A549 (cell line): ENCODE measurements around the gene MRGPRD. TPM values are rescaled to one million over a fixed set of nuclear protein-coding genes. Genes with fewer than 3 reads are reported as not detected.
"Not testable (repeated sequence)": the region's sequence is repeated elsewhere in the genome, so short reads cannot be mapped to it uniquely, and the experiment has no call there.

Experiments used
- ATAC-seq, 2 experiments: fragments of 200-7000 bp in 1 of 2; fragments of >200 bp in 1 of 2; cut with Nextera tagmentation in 1 of 2; cut with Tn5 transposase in 1 of 2; 3 replicates each; pipeline versions ENCODE4 v1.8.0 to v1.9.1; 2018 to 2020; ENCODE audit warnings: mild to moderate bottlenecking in 1 of 2, moderate library complexity in 1 of 2
- CTCF ChIA-PET: fragments of 300-600 bp; sonication (Branson Sonifier 250); formaldehyde crosslinking; extraction: SDS; loops from one replicate; lab custom pipeline; 2021; ENCODE audit warnings: antibody characterized with exemption, inconsistent platforms; lab: Yijun Ruan, JAX
- POLR2A ChIA-PET: fragments of 350-600 bp; formaldehyde crosslinking; extraction: SDS; loops from one replicate; lab custom pipeline; 2021; ENCODE audit warnings: antibody characterized with exemption, inconsistent platforms; lab: Yijun Ruan, JAX
- DNase-seq, 2 experiments: peaks; one replicate each; pipeline versions ENCODE4 v3.0.0 to v3.0.0-alpha.2; 2011 to 2016; ENCODE audit warnings: low read depth in 1 of 2, low spot score in 1 of 2
- FAIRE-seq: peaks from 2 replicates; lab custom pipeline; 2011; peaks lifted over from hg19 to GRCh38; lab: Jason Lieb, UNC
- H3K27ac ChIP-seq, 2 experiments: fragments of >200 bp; sonication (Bioruptor Twin); formaldehyde crosslinking; 3 replicates each; pipeline ENCODE4 v1.5.1; 2016 to 2017
- H3K4me1 ChIP-seq: fragments of >200 bp; sonication (Bioruptor Twin); formaldehyde crosslinking; 3 replicates; pipeline ENCODE4 v1.6.1; 2016
- H3K4me2 ChIP-seq: fragments of >200 bp; sonication (Bioruptor Twin); formaldehyde crosslinking; 3 replicates; pipeline ENCODE4 v1.6.1; 2016
- H3K4me3 ChIP-seq: fragments of >200 bp; sonication (Bioruptor Twin); formaldehyde crosslinking; 3 replicates; pipeline ENCODE4 v1.5.1; 2016
- H3K9me3 ChIP-seq: fragments of >200 bp; sonication (Bioruptor Twin); formaldehyde crosslinking; 3 replicates; pipeline ENCODE4 v1.6.1; 2016
- CBX8 ChIP-seq: fragments of 200-600 bp; sonication (generic); IDR thresholded peaks from 2 replicates; pipeline ENCODE4 v1.6.1; 2016
- CEBPB ChIP-seq, 2 experiments: fragments of >200 bp in 1 of 2; sonication (Bioruptor Twin) in 1 of 2; formaldehyde crosslinking in 1 of 2; IDR thresholded peaks; 2 replicates each; pipeline ENCODE4 v1.6.1; 2012 to 2016
- CHD2 ChIP-seq: fragments of 150-350 bp; IDR thresholded peaks from 2 replicates; pipeline ENCODE4 v1.6.1; 2014; ENCODE audit warnings: low read length; ENCODE audit not compliant: partially characterized antibody
- EP300 ChIP-seq, 2 experiments: fragments of >200 bp; sonication (Bioruptor Twin); formaldehyde crosslinking; IDR thresholded peaks; 2 replicates in 1 of 2; 3 replicates in 1 of 2; pipeline ENCODE4 v1.6.1; 2016 to 2017
- FOSB ChIP-seq: fragments of 250-450 bp; sonication (Bioruptor Pico); IDR thresholded peaks from 2 replicates; pipeline ENCODE4 v1.5.0; 2020; ENCODE audit warnings: mild to moderate bottlenecking, moderate library complexity
- FOSL2 ChIP-seq, 2 experiments: fragments of 450-650 bp in 1 of 2; fragments of >200 bp in 1 of 2; sonication (Bioruptor Twin) in 1 of 2; formaldehyde crosslinking; IDR thresholded peaks; 2 replicates each; pipeline versions ENCODE4 v1.5.0 to v1.6.1; 2016 to 2020; ENCODE audit warnings: mild to moderate bottlenecking in 1 of 2, moderate library complexity in 1 of 2
- HEYL ChIP-seq: fragments of 250-450 bp; sonication (Bioruptor Pico); IDR thresholded peaks from 2 replicates; pipeline ENCODE4 v1.8.0; 2021; ENCODE audit warnings: mild to moderate bottlenecking, moderate library complexity
- HMGXB4 ChIP-seq: fragments of 250-450 bp; sonication (Bioruptor Pico); IDR thresholded peaks from 2 replicates; pipeline ENCODE4 v1.5.0; 2021; ENCODE audit warnings: mild to moderate bottlenecking, moderate library complexity, borderline replicate concordance
- HOXA7 ChIP-seq: fragments of 250-450 bp; sonication (Bioruptor Pico); IDR thresholded peaks from 2 replicates; pipeline ENCODE4 v1.5.0; 2020; ENCODE audit warnings: mild to moderate bottlenecking, moderate library complexity
- HOXB13 ChIP-seq: fragments of 250-450 bp; sonication (Bioruptor Pico); IDR thresholded peaks from 2 replicates; pipeline ENCODE4 v1.5.0; 2020; ENCODE audit warnings: low read depth, mild to moderate bottlenecking, moderate library complexity
- MYC ChIP-seq: IDR thresholded peaks from 2 replicates; pipeline ENCODE4 v1.6.1; 2012; ENCODE audit warnings: mild to moderate bottlenecking, inconsistent platforms, low read length, improper control_type of control experiment, borderline replicate concordance
- NFE2L2 ChIP-seq: fragments of 150-350 bp; conservative IDR thresholded peaks from 2 replicates; pipeline ENCODE4 v1.6.1; 2014; ENCODE audit warnings: low read length
- RAD21 ChIP-seq, 2 experiments: fragments of >200 bp in 1 of 2; sonication (Bioruptor Twin) in 1 of 2; formaldehyde crosslinking in 1 of 2; IDR thresholded peaks in 1 of 2; conservative IDR thresholded peaks in 1 of 2; 2 replicates in 1 of 2; 3 replicates in 1 of 2; pipeline ENCODE4 v1.6.1; 2012 to 2018; ENCODE audit warnings: inconsistent platforms in 1 of 2
- SREBF2 ChIP-seq: fragments of 450-650 bp; IDR thresholded peaks from 2 replicates; pipeline ENCODE4 v1.6.1; 2014; ENCODE audit warnings: mild to moderate bottlenecking, moderate library complexity
- TP53 ChIP-seq: fragments of 250-450 bp; sonication (Bioruptor Pico); IDR thresholded peaks from 2 replicates; pipeline ENCODE4 v1.5.0; 2021; ENCODE audit warnings: mild to moderate bottlenecking, moderate library complexity
- ZC3H11A ChIP-seq: fragments of 450-650 bp; IDR thresholded peaks from 2 replicates; pipeline ENCODE4 v1.6.1; 2014; ENCODE audit warnings: antibody characterized with exemption, mild to moderate bottlenecking
- ZSCAN20 ChIP-seq: fragments of 250-450 bp; sonication (Bioruptor Pico); IDR thresholded peaks from 2 replicates; pipeline ENCODE4 v1.8.0; 2022; ENCODE audit warnings: mild to moderate bottlenecking, moderate library complexity
- WGBS: methylation state at CpG from one replicate; pipeline ENCODE4 v1.1.6; 2017; ENCODE audit errors: missing lambda C conversion rate; 5-methylcytosine and 5-hydroxymethylcytosine counted together
- polyA plus RNA-seq, 4 experiments: library from polyadenylated mRNA; depleted of rRNA in 3 of 4; stranded (reverse); fragments of >200 nt; fragmentation: RNase III in 1 of 4; extraction: RNeasy Plus Mini Kit Qiagen cat#74134 plus additional on column Dnase treatment in 1 of 4; gene quantifications; 2 replicates in 3 of 4; 3 replicates in 1 of 4; pipeline ENCODE4 v1.2.3, GENCODE V29; 2011 to 2017
- TF ChIP-seq, protein P1 (sequence below): fragments of 200-600 bp; sonication (generic); IDR thresholded peaks from 2 replicates; pipeline ENCODE4 v1.6.1; 2016; ENCODE audit warnings: antibody characterized with exemption, mild to moderate bottlenecking, moderate library complexity

MRGPRD gene
- polyA plus RNA-seq, 2 of the 4 experiments (the other 2 are of a cell fraction), result not detected

DNA sequence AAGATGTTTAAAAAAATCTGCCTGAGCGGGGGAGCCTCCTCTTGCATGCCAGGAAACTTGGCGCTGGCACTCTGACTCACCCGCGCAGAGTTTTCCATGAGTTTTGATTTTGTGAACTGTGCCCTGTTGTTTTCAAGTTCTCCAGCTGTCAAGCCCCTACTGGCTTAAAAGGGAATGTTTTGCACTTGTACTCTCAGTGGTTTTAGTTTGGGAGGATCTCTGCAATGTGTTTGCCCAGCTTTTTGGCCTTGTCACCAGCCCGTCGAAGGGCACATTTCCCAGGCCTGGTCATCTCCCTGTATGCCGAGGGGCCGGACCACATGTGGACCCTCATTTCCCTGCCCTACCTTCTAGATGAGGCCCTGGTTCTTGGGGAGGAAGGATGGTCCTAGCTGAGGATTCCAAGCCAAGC, 20.1 kb upstream of the MRGPRD start:
- ATAC-seq (peak; percentile 77 to 88), DNase-seq (peak; percentile 60 to 63), FAIRE-seq (peak; percentile 23)
- POLR2A ChIA-PET, result interaction anchor here (0.6 to 1.0 kb wide), 3 partner anchors 11 to 48 kb away, joined by 3 read pairs; partner anchors contain the start of gene TPCN2
- Histone ChIP-seq H3K4me2 (0 out of 3 replicates have a peak overlapping the region, but pooled peaks have one; percentile 25), H3K9me3 (no peaks in the 10 kb centered on the region), H3K27ac (no peak overlapping the region), H3K4me3 (no peak overlapping the region), H3K4me1 (peaks cover 10% of the 10 kb centered on the region)
- CTCF ChIA-PET, result interaction anchor here (0.6 to 2.9 kb wide), 13 partner anchors 9 to 236 kb away, joined by 3 to 10 read pairs (median 3); partner anchors contain the start of gene TPCN2
- TF ChIP-seq HOXB13 (CRISPR knock-in tag), result no peak
- no peak for TF ChIP-seq ZC3H11A
- no peak for TF ChIP-seq CEBPB (IDR thresholded peaks at IDR 0.05)
- no peak for TF ChIP-seq ZSCAN20
- no peak for TF ChIP-seq HOXA7 (CRISPR knock-in tag)
- TF ChIP-seq EP300 (IDR thresholded peaks at IDR 0.05), result no peak
- no peak for TF ChIP-seq FOSL2 (IDR thresholded peaks at IDR 0.05)
- peak; percentile 36; the same call in 1 of the 2 replicates for TF ChIP-seq FOSL2 (CRISPR knock-in tag; IDR thresholded peaks at IDR 0.05)
- peak in 1 of 2 experiments; percentile 16; a peak in 1 of 5 replicates for TF ChIP-seq RAD21 (conservative IDR thresholded peaks at IDR 0.05 in 1 of 2, IDR thresholded peaks at IDR 0.05 in 1 of 2)
- no peak for TF ChIP-seq FOSB
- WGBS, result 51% methylated on average over 8 of the region's 8 CpGs

- ChIA-PET CTCF (interaction anchor here (0.6 to 2.9 kb wide), 10 partner anchors 9 to 258 kb away, joined by 3 to 10 read pairs (median 4); partner anchors contain the start of gene TPCN2), POLR2A (interaction anchor here (0.6 to 1.0 kb wide), 2 partner anchors 11 to 48 kb away, joined by 3 read pairs; partner anchors contain the start of gene TPCN2)
- H3K9me3 ChIP-seq, result no peaks in the 10 kb centered on the region
- no peak for FAIRE-seq
- peaks cover 10% of the 10 kb centered on the region for H3K4me1 ChIP-seq
- H3K27ac ChIP-seq, result no peak overlapping the region
- DNase-seq, result no peak
- WGBS, result 68% methylated on average over 5 of the region's 5 CpGs
- 0 out of 3 replicates have a peak overlapping the region, but pooled peaks have one; percentile 25 for H3K4me2 ChIP-seq
- ATAC-seq, result peak in 1 of 2 experiments; percentile 28; a peak in 3 of 6 replicates
- TF ChIP-seq HMGXB4 (no peak), NFE2L2 (no peak), SREBF2 (no peak), HOXA7 (CRISPR knock-in tag) (no peak), FOSL2 (IDR thresholded peaks at IDR 0.05) (no peak), FOSL2 (CRISPR knock-in tag; IDR thresholded peaks at IDR 0.05) (no peak), TP53 (CRISPR knock-in tag) (no peak), CHD2 (no peak), MYC (no peak), HEYL (CRISPR knock-in tag) (no peak), CBX8 (no peak)
- TF ChIP-seq, protein P1, sequence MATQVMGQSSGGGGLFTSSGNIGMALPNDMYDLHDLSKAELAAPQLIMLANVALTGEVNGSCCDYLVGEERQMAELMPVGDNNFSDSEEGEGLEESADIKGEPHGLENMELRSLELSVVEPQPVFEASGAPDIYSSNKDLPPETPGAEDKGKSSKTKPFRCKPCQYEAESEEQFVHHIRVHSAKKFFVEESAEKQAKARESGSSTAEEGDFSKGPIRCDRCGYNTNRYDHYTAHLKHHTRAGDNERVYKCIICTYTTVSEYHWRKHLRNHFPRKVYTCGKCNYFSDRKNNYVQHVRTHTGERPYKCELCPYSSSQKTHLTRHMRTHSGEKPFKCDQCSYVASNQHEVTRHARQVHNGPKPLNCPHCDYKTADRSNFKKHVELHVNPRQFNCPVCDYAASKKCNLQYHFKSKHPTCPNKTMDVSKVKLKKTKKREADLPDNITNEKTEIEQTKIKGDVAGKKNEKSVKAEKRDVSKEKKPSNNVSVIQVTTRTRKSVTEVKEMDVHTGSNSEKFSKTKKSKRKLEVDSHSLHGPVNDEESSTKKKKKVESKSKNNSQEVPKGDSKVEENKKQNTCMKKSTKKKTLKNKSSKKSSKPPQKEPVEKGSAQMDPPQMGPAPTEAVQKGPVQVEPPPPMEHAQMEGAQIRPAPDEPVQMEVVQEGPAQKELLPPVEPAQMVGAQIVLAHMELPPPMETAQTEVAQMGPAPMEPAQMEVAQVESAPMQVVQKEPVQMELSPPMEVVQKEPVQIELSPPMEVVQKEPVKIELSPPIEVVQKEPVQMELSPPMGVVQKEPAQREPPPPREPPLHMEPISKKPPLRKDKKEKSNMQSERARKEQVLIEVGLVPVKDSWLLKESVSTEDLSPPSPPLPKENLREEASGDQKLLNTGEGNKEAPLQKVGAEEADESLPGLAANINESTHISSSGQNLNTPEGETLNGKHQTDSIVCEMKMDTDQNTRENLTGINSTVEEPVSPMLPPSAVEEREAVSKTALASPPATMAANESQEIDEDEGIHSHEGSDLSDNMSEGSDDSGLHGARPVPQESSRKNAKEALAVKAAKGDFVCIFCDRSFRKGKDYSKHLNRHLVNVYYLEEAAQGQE, result no peak
- TF ChIP-seq, all 56 proteins: peak for 0
- H3K4me3 ChIP-seq, result no peak overlapping the region
Observed at GRCh38 chr11:69000391-69000790, 19.6 kb upstream of the MRGPRD start.

- WGBS, result 79% methylated on average over 12 of the region's 12 CpGs
- H3K27ac ChIP-seq, ATAC-seq, POLR2A ChIA-PET, H3K4me3 ChIP-seq, H3K4me2 ChIP-seq, FAIRE-seq, DNase-seq, H3K9me3 ChIP-seq: not testable (repeated sequence)
- CTCF ChIA-PET, result interaction anchor here (0.6 to 2.9 kb wide), 7 partner anchors 9 to 257 kb away, joined by 3 to 10 read pairs (median 4); no protein-coding TSS in a partner anchor
- peaks cover 10% of the 10 kb centered on the region for H3K4me1 ChIP-seq
Observed at GRCh38 chr11:68999748-69000355, 19.1 kb upstream of the MRGPRD start.
